Superior temporal gyrus (tissue), 1 donor: Measurements from ENCODE around the gene CLSTN2.
A peak's percentile ranks its signal among the peaks of the same experiment; 100 is the strongest.

Source experiments
- DNase-seq: peaks from one replicate; pipeline ENCODE4 v3.0.0-alpha.2; 2016; ENCODE audit errors: extremely low spot score

The CLSTN2 gene

DNA sequence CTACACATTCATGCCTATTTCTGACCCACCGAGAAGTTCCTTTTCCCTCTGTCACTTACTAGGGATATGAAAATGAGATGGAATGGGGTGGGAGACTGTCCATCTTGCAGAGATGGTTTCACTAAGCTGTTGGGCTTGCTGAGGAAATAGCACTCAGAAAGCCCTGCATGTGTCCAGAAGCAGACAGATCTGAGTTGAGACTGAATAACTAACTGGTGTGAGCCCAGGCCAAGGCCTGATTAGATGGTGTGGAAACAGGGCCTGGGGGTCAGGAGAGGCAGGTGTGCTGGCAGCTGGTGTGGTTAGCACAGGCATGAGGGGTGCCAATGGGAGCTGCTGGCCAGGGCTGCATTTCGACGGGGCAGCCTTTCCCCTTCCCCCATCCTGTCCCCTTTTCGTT lies 72.1 kb downstream of the CLSTN2 start:
- no peak for DNase-seq

DNA sequence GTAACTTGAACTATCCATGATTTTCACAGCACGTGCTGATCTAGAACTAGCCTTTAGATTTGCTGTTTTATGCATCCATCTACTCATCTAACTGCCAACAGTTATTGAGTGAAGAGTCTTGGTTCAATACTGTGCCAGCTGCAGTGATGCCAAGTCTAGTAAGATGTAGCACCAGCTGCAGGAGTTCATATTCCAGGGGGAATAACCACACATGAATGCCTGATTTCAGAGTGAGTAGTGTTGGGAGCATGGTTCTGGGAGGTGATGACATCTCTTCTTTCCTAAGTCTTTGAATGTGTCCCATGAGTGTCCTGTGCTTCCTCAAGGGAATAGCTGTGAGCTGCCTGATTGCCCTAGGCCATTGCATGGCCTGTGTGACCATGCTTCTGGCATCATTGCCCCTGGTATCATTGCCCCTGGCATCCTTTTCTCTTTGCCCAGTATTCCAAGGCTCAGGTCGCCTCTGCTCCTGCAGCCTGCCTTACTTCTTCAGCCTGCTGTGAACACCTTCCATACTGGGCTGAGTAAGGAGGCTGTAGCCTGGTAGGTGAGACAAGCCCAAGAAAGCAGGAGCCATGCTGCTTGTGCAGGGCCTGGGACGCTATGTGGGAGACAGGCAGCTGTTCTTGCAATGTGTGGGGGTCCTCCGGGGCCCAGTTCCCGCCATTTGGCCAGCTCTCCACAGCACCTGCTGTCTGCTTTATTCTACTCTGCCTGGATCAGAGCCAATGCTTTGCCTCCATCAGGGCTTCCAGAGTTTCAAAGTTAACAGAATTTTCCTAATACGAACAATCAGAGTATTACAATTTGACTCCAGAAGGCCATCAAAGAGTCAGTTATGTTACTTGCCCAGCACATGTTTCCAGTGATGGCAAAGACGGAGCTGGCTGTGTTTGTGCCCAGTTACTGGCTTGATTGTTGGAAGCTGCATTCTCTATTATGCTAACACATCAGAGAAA lies 73.2 kb downstream of the CLSTN2 start:
- DNase-seq, result peak; percentile 79

DNA sequence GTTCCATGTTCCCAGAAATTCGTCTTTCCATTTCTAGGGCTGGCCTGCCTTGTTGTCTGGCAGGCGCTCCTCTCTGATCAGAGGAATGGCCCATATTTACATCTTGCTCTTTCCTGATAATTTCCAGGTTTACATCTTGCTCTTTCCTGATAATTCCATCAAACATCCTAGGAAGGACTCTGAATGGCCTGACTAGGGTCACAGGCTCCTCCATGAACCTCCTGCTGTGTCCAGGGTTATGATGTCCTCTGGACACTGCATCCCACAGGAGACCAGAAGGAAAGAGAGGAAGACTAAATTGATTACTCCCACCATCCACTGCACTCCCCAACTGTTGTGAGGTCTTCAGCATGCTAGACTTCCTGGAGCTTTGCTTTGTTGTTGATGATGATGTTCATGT lies 75.4 kb downstream of the CLSTN2 start:
- DNase-seq, result no peak

DNA sequence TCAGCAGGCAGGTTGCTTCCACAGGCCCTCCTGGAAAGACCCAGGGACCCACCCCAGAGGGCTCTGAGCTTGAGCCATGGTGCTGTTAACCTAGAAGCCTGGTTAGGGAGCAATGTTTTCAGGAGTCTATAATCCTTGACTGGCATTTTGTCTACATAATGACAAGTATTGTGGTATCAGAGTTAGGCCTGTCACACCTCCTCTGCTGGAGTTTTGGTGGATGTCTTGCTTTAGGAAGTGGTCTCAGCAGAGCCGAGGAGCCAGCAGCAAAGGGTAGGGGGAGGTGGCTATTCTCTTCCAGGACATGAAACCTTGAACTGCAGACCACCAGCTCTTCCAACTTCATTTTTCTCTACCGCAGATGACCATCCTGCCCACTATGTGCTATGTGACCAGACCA lies 76.1 kb downstream of the CLSTN2 start:
- no peak for DNase-seq

DNA sequence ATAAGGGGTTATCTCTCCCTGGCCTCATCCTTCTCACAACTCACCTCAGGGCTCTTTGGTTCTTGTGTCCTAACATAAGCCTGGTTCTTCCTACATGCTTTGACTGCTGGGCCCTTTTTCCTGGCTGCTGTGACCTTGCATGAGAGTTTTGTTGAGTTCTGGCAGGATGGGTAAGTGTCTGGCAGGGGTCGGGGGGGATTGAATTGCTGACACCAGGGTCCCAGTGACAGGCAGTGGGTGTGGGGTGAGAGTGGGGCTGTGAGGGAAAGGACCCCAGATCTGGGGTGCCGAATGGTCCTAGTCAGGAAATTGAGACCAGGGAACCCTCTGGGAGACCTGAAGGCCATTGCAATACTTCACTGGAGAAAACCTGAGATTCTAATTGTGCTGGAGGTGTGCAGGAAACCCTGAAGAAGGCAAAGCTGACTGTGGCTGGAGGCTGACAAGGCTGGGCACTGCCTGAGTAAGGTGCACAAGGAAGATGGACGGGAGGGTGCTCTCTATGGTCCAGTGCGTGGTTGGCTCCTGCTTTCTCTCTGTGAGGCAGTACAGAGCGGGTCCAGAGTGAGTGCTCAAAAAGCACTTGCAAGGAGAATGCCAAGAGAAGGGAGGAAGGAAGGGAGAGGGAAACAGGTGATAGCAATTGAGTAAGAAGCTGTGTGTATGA lies 76.8 kb downstream of the CLSTN2 start:
- DNase-seq, result no peak

DNA sequence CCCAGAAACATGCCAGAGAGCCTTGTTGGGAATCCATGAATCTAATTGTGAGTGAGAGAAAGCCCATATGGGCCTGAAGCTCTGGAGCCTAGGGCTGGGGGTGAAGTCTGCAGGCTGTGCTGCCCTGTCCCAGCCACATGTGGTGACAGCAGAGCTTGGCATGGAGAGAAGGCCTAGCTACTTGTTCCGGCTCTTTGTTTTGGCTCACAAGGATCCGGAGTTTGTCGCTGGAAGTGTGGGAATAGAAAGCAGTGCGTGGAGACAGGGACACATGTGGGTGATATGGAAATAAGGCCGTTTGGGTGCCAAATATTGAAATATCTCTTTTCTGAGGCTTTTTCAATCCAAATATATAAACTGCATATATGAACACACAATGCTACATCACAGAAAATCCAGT lies 78.2 kb downstream of the CLSTN2 start:
- DNase-seq, result peak; percentile 61

DNA sequence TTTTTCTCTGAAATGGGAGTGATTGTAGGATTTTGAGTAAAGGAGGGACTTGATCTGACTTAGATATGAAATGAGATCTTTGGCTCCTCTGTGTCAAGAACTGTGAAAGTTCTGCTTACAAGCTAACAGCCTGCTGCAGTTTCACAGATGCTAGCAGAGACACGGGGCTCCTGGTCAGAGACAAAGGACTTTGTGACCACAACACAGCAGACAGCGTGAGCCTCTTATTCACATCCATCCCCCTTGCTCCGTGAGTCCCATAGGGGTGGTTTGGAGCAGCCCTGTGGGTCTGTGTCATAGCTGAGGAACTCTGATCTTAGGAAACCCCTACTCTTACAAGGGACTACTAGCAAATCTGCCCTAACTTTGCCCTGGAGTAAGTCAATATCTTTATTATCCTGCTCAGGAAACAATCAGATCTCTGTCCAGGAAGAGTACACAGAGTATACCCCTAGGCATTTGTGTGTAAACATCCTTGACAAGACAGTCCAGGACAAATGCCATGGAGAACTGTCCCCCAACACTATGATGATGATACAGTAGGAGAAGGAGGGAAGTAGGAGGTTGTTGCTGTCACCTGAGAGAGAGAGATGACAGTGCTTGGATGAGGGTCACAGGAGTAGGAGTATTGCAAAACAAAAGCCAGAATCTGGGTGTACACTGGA lies 80.0 kb downstream of the CLSTN2 start:
- no peak for DNase-seq

DNA sequence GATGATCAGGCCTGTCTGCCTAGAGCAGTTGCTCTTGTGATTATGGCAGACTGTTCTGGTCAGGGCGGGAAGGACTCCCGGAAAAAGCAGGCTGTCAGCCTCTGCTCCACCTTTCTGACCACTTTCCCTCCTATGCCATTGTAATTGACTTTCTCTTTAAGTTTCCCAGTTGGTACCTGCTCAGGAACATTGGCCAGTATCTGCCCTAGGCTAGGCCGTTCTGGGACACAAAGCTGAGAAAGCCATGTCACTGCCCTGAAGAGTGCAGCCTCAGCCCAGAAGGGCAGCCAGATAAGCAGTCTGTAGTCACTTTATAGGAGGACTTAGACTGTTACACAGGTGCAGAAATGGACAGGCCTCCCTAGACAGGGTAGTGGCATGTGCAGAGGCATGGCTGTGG lies 80.8 kb downstream of the CLSTN2 start:
- DNase-seq, result no peak

DNA sequence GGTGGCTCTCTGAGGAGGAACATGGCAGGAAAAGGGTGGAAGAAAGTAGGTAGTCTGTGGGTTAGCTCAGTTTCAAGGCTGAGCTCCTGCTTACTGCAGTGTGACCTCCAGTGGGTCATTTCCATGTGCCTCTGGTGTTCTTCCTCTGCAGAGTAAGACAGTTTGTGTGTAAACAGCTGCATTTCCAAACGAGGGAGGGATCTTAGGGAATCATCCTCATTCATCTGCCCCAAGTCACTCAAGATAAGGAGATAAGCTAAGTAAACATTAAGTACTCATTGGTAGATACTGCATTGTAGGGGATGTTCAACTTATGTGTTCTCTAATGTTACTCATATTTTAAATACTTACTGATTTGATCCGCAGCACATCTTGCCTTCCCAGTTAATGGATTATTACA lies 83.6 kb downstream of the CLSTN2 start:
- DNase-seq, result no peak

DNA sequence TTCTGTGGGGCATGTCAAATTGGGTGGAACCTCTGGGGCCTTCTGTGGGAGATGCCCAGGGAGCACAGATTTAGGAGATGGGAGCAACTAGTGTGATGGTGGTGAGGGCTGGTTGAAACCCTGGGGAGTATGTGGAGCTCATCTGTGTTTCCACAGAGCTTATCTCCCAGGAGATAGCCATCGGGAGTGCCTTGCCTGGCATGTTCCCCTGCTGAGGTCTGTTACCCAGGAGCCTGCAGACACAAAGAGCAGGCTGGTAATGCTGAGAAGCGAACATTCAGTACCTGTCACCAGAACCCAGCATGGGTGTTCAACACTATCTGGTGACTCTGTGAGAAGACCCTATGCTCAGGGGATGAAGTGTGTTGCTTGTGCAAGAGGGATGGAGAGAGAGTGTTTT lies 85.0 kb downstream of the CLSTN2 start:
- no peak for DNase-seq

DNA sequence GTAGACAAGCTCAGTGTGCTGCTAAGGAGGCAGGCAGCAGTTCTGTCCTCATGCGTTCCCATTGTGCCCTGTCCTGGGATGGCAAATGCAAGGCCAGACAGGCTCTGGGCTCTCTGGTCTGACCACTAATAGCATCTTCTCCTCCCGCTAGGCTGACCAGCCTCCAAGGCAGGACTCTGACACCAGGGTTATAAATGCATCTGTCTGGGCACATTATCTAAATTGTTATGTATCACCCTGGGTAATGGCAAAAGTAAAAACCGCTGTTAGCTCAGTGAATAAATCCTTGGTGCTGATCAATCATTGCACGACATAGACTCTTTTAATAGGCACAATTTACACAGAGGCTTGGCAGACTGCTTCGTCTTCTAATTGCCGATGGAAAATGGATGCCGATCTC lies 85.6 kb downstream of the CLSTN2 start:
- no peak for DNase-seq

DNA sequence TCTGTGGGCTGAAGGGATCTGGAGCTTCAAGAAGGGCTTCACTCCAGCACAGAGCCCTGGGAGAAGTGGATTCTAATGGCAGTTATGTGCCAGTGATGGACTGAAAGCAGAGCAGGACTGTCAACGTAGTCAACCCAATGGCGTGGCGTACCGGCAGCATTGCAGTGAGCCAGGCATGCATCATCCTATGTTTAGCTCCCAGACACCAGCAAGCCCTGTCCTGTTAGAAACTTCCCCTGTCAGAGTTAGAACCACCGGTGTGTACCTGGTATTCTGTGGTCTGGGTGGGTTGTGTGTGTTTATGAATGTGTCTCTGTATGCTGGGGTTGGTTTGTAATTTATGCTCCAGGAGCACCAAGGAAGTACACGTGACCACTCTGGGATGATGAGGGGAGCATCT lies 86.3 kb downstream of the CLSTN2 start:
- no peak for DNase-seq

DNA sequence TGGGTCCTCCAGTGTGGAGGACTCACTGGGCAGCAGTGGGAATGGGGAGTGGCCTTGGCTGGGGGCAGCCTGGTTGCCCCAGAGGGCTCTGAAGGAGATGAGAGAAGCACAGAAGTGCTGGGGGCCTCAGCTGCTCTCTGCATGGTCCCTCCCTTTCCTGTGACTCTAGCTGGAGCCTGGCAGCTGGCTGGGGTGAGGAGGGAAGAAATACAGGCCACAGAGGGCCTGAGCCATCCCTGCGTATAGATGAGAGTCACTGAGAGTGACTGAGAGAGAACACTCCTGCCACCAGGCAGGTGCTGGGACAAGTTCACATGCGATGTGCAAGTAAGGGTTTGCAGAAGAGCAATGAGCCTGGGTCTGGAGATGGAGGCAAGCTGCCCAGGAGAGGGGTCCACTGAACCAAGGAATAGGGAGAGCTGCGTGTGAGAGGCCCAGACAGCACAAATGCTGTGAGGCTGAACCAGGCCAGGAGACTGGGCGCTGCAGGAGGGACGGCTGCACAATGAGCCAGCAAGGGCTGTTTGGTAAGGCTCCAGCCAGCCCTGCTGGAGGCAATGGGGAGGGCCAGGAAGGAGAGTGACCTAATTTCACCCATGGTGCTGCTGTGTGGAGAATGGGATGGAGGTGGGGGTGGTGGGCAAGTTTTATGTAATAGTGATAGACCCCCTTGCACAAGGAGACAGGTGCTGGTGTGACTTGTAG lies 87.2 kb downstream of the CLSTN2 start:
- no peak for DNase-seq

DNA sequence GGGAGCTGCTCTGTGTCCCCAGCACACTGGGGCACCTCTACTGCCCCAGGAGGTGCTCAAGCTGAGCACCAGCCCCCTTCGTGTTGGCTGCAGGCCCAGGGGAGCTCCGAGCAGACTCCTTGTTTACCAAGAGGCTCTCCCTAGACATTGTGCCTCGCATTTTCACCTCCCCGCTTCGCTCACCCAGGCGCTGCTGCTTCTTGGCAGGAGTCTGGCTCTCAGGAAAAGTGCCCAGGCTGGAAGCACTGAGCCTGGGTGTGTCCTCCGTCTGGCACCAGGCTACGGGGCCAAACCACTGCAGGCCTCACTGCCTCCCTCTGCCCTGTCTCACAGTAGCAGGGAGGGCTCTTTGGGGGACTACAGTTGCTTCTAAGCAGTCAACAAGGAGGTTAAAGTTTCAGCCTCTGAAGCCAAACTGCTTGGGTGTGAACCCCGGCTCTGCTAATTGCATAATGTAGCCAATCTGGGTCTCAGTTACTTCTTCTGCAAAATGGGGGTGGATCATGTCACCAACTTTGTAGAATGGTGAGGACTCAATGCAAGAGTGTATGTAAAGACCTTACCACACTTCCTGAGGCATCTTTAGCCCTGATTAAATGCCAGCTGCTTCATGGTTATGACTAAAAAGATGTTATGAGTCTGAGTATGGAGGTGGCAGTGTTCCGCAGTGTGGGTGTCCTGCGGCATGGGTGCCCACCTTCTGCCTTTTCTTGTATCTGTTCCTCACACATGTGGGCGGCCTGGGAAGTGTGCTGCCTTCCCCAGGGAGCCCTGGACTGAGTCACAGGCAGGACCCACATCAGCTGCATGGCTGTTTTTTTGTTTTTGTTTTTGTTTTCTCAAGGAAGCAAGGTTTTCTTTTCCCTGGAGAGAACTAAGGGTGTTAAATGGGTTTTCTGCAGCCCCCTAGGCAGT lies 88.9 kb downstream of the CLSTN2 start:
- peak; percentile 58 for DNase-seq

DNA sequence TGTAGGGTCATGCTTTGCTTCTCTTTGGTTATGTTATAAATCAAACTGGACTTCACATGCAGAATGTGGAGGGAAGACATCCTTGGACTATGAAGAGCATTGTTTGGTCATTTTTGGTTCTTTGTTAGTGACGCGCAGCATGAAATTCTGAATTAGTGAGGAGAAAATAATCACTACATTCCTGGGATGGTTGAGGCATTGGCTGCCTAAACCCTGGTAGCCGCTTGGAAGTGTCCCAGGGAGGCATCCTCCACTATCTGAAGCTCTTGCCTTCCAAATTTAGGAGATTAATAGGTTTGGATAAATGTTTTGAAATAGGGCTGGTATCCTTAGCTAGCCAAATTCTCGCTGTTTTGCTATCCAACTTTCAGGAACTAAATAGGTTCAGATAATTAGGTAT lies 96.2 kb downstream of the CLSTN2 start:
- DNase-seq, result no peak

DNA sequence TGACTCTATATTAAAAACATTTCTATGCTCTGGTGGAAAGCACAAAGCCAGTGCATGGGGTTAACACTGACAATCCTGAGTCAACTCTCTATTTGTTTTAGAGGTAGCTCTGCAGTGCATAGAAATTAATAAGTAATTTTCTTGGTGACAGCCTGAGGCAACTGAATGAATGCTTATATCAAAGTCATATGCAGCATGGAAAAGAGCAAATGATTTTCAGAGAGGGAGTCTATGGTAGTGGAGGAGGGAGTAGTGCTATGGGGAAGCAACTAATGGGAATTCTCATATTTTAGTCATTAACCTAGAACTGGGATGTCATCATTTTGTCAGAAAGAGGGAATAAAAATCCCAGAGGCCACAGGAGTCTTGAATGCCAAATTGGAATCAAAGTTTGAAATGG lies 99.1 kb downstream of the CLSTN2 start:
- DNase-seq, result no peak

DNA sequence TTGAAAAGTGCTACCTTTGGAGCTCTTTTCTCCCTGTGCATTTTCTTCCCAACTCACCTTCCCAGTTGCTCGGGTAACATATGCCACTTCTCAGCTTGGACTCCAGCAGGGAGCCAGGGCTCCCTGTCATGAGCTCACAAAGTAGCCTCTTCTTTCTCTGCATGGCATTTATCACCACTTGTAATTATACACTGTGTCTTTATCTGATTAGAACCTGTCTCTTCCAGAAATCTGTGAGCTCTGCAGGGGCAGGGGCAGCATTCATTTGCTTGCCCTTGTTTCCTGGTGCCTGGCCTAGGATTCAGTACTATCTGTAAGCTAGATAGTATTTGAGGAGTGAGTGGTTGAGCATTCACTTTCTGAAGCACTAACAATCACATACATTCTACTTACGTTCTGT lies 100.9 kb downstream of the CLSTN2 start:
- DNase-seq, result no peak

DNA sequence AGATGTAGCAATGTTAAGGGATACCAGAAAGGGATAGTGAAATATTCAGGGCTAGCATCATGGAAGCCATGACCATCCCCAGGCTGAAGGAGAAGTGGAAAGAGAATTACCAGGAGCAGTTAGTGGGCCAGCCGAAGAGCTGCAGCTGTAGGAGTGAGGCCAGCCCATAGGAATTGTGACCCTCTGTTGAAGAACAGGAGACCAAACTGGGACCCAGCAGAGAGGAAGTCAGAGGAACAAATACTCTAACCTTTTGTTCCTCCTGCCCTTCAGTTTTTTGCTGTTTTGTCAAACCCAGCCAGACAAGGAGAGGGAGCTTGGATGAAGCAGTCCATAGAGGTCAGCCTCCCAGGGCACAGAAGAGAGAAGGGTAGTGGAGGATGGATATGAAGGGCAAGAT lies 115.4 kb downstream of the CLSTN2 start:
- no peak for DNase-seq

DNA sequence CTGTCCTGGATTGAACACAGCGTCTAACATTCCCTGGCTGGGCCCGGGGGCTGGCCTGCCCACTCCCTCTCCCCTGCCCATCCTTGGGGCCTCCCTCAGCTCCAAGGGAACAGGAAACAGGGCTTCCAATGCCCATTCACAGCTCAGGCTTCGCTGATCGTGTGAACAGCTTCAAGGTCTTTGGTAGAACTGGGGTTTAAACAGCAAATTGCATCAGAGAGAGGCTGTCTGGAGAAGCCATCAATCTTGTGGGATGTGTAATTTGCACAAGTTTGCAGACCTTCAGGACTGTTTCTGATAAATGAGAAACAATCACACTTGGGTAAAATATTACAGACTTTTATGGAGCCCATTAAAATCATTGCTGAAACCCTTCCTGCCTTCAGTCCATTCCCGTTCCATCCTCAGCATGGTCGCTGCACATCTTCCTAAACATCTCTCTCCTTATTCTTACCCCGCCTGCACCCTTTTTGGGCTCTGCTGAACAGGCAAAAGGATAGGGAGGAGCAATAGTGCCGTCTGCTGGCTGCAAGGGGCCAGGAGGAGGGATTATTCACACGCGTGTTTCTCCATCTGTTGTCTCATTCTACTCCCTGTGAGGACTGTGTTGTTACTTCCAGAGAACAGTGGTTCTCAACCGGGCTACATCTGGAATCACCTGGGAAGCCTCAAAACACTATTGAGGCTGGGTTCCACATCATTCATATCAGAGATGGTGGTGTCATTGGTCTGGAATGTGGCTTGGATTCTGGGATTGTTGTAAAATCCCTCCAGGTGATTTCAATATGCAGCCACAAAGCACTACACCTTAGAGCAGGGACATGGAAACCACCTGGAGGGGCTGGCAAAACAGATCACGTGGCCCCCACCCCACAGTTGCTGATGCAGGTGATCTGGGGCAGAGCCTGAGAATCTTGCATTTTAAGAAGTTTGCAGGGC lies 116.3 kb downstream of the CLSTN2 start:
- DNase-seq, result peak; percentile 69
